GM23248 (cell line): Measurements from ENCODE around the gene RET. TPM values are rescaled to one million over a fixed set of nuclear protein-coding genes. Genes with fewer than 3 reads are reported as not detected.

Experiments
- DNase-seq: peaks from one replicate; pipeline ENCODE4 v3.0.0-alpha.2; 2015
- H2AFZ ChIP-seq: fragments of 200-600 bp; sonication (generic); 2 replicates; pipeline ENCODE4 v1.6.1; 2016; ENCODE audit warnings: antibody characterized with exemption
- H3F3A ChIP-seq: fragments of 200-600 bp; sonication (generic); 2 replicates; pipeline ENCODE4 v1.6.1; 2016; ENCODE audit warnings: mild to moderate bottlenecking, antibody characterized with exemption, mixed run types; ENCODE audit not compliant: insufficient read depth
- H3K27ac ChIP-seq: fragments of 200-600 bp; sonication (generic); 2 replicates; pipeline ENCODE4 v1.5.1; 2016; ENCODE audit warnings: mild to moderate bottlenecking
- H3K27me3 ChIP-seq: fragments of 200-600 bp; sonication (generic); replicated peaks from 2 replicates; pipeline ENCODE4 v1.6.1; 2016; ENCODE audit warnings: mild to moderate bottlenecking; ENCODE audit not compliant: insufficient read depth
- H3K36me3 ChIP-seq: fragments of 200-600 bp; sonication (generic); 2 replicates; pipeline ENCODE4 v1.6.1; 2016; ENCODE audit warnings: low read depth, mild to moderate bottlenecking
- H3K4me1 ChIP-seq: fragments of 200-600 bp; sonication (generic); 2 replicates; pipeline ENCODE4 v1.6.1; 2016; ENCODE audit warnings: mild to moderate bottlenecking; ENCODE audit not compliant: insufficient read depth
- H3K4me2 ChIP-seq: fragments of 200-600 bp; sonication (generic); one replicate; pipeline ENCODE4 v1.6.1; 2016; ENCODE audit warnings: mild to moderate bottlenecking; ENCODE audit not compliant: unreplicated experiment
- H3K4me3 ChIP-seq: fragments of 200-600 bp; sonication (generic); 2 replicates; pipeline ENCODE4 v1.5.1; 2016; ENCODE audit warnings: mild to moderate bottlenecking
- H3K79me2 ChIP-seq: fragments of 200-600 bp; sonication (generic); 2 replicates; pipeline ENCODE4 v1.6.1; 2016; ENCODE audit warnings: mild to moderate bottlenecking; ENCODE audit not compliant: insufficient read depth
- H3K9ac ChIP-seq: fragments of 200-600 bp; sonication (generic); 2 replicates; pipeline ENCODE4 v1.6.1; 2016; ENCODE audit warnings: mild to moderate bottlenecking
- H3K9me2 ChIP-seq: fragments of 200-600 bp; sonication (generic); 2 replicates; pipeline ENCODE4 v1.6.1; 2016; ENCODE audit warnings: mixed run types, mild to moderate bottlenecking, moderate library complexity; ENCODE audit not compliant: insufficient read depth
- H3K9me3 ChIP-seq: fragments of 200-600 bp; sonication (generic); one replicate; pipeline ENCODE4 v1.6.1; 2017; ENCODE audit warnings: low read depth
- H4K20me1 ChIP-seq: fragments of 200-600 bp; sonication (generic); 2 replicates; pipeline ENCODE4 v1.6.0; 2016; ENCODE audit not compliant: insufficient read depth
- EZH2 ChIP-seq: fragments of 200-600 bp; sonication (generic); IDR thresholded peaks from 2 replicates; pipeline ENCODE4 v1.6.1; 2018; ENCODE audit warnings: antibody characterized with exemption, mild to moderate bottlenecking; ENCODE audit not compliant: insufficient read depth, poor library complexity, severe bottlenecking
- EZH2phosphoT487 ChIP-seq: fragments of 200-600 bp; sonication (generic); IDR thresholded peaks from 2 replicates; pipeline ENCODE4 v1.6.1; 2018; ENCODE audit warnings: antibody characterized with exemption, moderate library complexity, mild to moderate bottlenecking, low read depth; ENCODE audit not compliant: insufficient read depth
- WGBS, 2 experiments: methylation state at CpG; one replicate each; pipeline ENCODE4 v1.1.6; 2015 to 2017; ENCODE audit warnings: low lambda C conversion rate in 2 of 2, low coverage in 1 of 2; ENCODE audit errors: missing lambda C conversion rate in 2 of 2; 5-methylcytosine and 5-hydroxymethylcytosine counted together
- in situ Hi-C: fragments of 300-500 bp; cut with MboI; formaldehyde crosslinking; loops from 2 replicates; pipeline ENCODE4 v1.15.0; 2020
- polyA plus RNA-seq: library from polyadenylated mRNA; unstranded; fragments of >200 nt; fragmentation: Nextera tagmentation; extraction: Ambion mirVana; gene quantifications from 2 replicates; pipeline ENCODE4 v1.2.1, GENCODE V29; 2016
- total RNA-seq: library from RNA; depleted of rRNA; stranded (reverse); fragments of >200 nt; shearing (Covaris generic); gene quantifications from 2 replicates; pipeline ENCODE4 v1.2.3, GENCODE V29; 2014

The RET gene
- total and polyA plus RNA-seq, 2 experiments from 2014 or later: not detected

GRCh38 chr10:43069211-43069515, 7.7 kb upstream of the RET start:
- H3K4me1 ChIP-seq: no peaks in the 10 kb centered on the region
- no peaks in the 10 kb centered on the region for H3K36me3 ChIP-seq
- H3K9ac ChIP-seq: no peak overlapping the region
- H3K27me3 ChIP-seq: no peaks in the 10 kb centered on the region; the same call in 1 of the 2 replicates
- H3K9me2 ChIP-seq: no peaks in the 10 kb centered on the region
- H2AFZ ChIP-seq: no peak overlapping the region
- WGBS, 2 experiments: 54 to 62% methylated on average over 5 of the region's 5 CpGs
- no peak overlapping the region for H3K27ac ChIP-seq
- H3K9me3 ChIP-seq: no peaks in the 10 kb centered on the region
- no peak overlapping the region for H3K4me2 ChIP-seq
- H3K79me2 ChIP-seq: no peaks in the 10 kb centered on the region
- in situ Hi-C loops: no loop called here
- no peaks in the 10 kb centered on the region for H3F3A ChIP-seq
- no peaks in the 10 kb centered on the region for H4K20me1 ChIP-seq
- DNase-seq: no peak
- H3K4me3 ChIP-seq: no peak overlapping the region
- TF ChIP-seq EZH2: no peak

GRCh38 chr10:43069579-43069978, 7.3 kb upstream of the RET start:
- DNase-seq: no peak
- no peaks in the 10 kb centered on the region for H4K20me1 ChIP-seq
- H3K9me3 ChIP-seq: no peaks in the 10 kb centered on the region
- no peak overlapping the region for H3K27ac ChIP-seq
- H3K4me3 ChIP-seq: no peak overlapping the region
- H3K9ac ChIP-seq: no peak overlapping the region
- 68 to 76% methylated on average over 4 of the region's 4 CpGs for WGBS, 2 experiments
- H3K79me2 ChIP-seq: no peaks in the 10 kb centered on the region
- no peaks in the 10 kb centered on the region for H3K36me3 ChIP-seq
- H2AFZ ChIP-seq: no peak overlapping the region
- H3K4me2 ChIP-seq: no peak overlapping the region
- no peaks in the 10 kb centered on the region for H3K4me1 ChIP-seq
- no peaks in the 10 kb centered on the region for H3K9me2 ChIP-seq
- H3K27me3 ChIP-seq: peaks cover 2% of the 10 kb centered on the region; the same call in 1 of the 2 replicates
- no peak for TF ChIP-seq EZH2
- TF ChIP-seq EZH2phosphoT487: no peak
- in situ Hi-C loops: no loop called here
- H3F3A ChIP-seq: no peaks in the 10 kb centered on the region

- WGBS, 2 experiments: 61% methylated on average over 14 to 17 of the region's 17 CpGs
- in situ Hi-C loops: no loop called here
- no peak overlapping the region for H2AFZ ChIP-seq
Measured at GRCh38 chr10:43070121-43071085, 6.5 kb upstream of the RET start.

GRCh38 chr10:43071865-43072650, 4.8 kb upstream of the RET start:
- H3K9ac ChIP-seq: no peak overlapping the region
- no peaks in the 10 kb centered on the region for H3F3A ChIP-seq
- no peaks in the 10 kb centered on the region for H4K20me1 ChIP-seq
- TF ChIP-seq EZH2: no peak
- TF ChIP-seq EZH2phosphoT487: no peak
- H3K9me3 ChIP-seq: no peaks in the 10 kb centered on the region
- in situ Hi-C loops: no loop called here
- no peak overlapping the region for H2AFZ ChIP-seq
- DNase-seq: no peak
- H3K27me3 ChIP-seq: peaks cover 10% of the 10 kb centered on the region
- no peaks in the 10 kb centered on the region for H3K36me3 ChIP-seq
- 69 to 76% methylated on average over 19 of the region's 19 CpGs for WGBS, 2 experiments
- no peaks in the 10 kb centered on the region for H3K4me1 ChIP-seq
- H3K79me2 ChIP-seq: no peaks in the 10 kb centered on the region
- no peak overlapping the region for H3K4me2 ChIP-seq
- no peak overlapping the region for H3K27ac ChIP-seq
- no peaks in the 10 kb centered on the region for H3K9me2 ChIP-seq
- no peak overlapping the region for H3K4me3 ChIP-seq

More at GRCh38 chr10:43070121-43071085, 6.5 kb upstream of the RET start:
- no peaks in the 10 kb centered on the region for H3K79me2 ChIP-seq
- DNase-seq: no peak
- no peak overlapping the region for H3K4me3 ChIP-seq
- no peaks in the 10 kb centered on the region for H4K20me1 ChIP-seq
- no peak overlapping the region for H3K4me2 ChIP-seq
- no peaks in the 10 kb centered on the region for H3K9me3 ChIP-seq
- no peak for TF ChIP-seq EZH2
- no peak for TF ChIP-seq EZH2phosphoT487
- H3K9me2 ChIP-seq: no peaks in the 10 kb centered on the region
- no peak overlapping the region for H3K27ac ChIP-seq
- H3K9ac ChIP-seq: no peak overlapping the region
- H3K27me3 ChIP-seq: peaks cover 6% of the 10 kb centered on the region; the same call in 1 of the 2 replicates
- no peaks in the 10 kb centered on the region for H3F3A ChIP-seq
- no peaks in the 10 kb centered on the region for H3K36me3 ChIP-seq
- no peaks in the 10 kb centered on the region for H3K4me1 ChIP-seq
